GM12874 (cell line): ENCODE measurements around the gene PHLDA2.

Experiments
- TF ChIP-seq, protein P1 (sequence below): IDR thresholded peaks from 2 replicates; pipeline ENCODE4 v1.5.1; 2011; ENCODE audit warnings: low read depth, mild to moderate bottlenecking, control low read depth, low read length, moderate library complexity; ENCODE audit not compliant: insufficient read depth

PHLDA2 gene

DNA sequence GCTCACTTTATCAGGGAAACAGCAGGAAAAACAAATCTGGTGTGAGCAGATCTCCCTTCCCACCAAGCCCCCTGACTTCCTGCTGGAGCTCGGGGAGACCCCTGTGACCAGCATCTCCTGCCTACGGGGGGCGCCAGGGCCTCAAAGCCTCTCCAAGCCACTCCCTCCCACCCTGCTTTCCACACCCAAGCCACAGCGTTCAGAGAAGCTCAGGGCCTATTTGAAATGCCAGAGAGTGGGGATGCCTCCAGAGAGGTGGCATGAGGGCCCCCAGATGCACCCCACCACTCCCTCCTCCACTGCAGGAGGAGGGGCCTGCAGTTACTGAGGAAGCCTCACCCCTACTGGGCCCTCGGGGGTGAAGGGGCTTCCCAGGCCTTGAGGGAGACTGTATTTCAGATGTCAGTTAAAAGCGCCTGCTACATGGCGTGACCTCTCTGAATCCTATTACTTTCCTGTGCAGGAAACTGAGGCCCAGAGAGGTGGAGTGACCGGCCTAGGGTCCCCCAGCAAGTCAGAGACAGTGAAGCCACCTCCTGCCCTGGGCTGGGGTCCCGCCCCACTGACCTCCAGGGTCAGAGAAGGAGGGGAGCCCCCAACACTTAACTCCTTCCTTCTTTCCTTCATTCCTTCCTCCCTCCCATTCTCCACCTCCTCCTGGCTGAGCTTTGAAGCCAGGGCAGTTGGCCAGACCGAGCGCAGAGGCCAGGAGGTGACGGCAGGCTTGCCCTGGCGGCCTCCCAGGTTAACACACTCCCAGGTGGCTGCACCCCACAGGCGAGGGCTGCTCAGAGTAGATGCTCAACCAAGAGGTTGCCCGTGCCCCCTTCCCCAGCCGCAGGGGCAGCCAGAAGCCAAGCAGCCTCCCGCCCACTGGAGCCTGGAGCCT lies 37.6 kb downstream of the PHLDA2 start:
- TF ChIP-seq, protein P1, sequence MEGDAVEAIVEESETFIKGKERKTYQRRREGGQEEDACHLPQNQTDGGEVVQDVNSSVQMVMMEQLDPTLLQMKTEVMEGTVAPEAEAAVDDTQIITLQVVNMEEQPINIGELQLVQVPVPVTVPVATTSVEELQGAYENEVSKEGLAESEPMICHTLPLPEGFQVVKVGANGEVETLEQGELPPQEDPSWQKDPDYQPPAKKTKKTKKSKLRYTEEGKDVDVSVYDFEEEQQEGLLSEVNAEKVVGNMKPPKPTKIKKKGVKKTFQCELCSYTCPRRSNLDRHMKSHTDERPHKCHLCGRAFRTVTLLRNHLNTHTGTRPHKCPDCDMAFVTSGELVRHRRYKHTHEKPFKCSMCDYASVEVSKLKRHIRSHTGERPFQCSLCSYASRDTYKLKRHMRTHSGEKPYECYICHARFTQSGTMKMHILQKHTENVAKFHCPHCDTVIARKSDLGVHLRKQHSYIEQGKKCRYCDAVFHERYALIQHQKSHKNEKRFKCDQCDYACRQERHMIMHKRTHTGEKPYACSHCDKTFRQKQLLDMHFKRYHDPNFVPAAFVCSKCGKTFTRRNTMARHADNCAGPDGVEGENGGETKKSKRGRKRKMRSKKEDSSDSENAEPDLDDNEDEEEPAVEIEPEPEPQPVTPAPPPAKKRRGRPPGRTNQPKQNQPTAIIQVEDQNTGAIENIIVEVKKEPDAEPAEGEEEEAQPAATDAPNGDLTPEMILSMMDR: no peak

DNA sequence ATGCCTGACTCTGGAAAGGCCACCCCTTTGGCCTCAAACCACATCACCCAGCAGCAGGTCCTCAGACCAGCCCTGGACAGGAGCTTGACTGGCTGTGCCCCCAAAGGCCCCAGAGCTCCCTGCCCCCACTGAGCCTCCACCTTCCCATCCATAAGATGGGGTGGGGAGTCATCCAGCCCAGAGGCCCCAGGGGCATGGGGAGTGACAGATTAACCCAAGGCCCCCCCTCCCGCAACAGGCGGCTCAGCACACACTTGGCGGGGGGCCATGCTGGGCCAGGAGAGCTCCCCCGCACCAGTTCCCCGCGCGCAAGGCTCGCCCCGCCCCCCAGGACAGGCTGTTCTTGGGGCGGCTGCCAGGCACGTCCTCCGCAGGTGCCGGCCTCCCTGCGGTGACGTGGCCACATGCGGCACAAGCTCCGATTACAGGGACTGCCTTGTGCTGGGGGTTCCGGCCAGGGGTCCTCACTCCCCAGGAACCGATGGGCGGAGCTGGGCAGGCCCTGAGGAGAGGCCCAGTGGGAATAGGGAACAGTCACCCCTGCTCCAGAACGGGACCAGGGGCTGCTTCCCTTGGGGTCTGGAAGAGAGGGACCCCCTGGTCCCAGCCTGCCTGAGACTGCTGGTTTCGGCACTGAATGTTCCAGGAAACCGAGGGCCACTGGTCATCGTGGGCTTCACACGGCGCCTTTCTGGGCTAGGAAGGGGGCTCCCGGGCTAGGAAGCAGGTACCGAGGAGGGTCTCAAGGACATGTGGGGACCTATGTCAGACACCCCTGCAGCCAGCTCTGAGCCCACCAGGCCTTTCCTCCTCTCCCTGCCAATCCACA lies 38.5 kb downstream of the PHLDA2 start:
- TF ChIP-seq, protein P1: no peak

DNA sequence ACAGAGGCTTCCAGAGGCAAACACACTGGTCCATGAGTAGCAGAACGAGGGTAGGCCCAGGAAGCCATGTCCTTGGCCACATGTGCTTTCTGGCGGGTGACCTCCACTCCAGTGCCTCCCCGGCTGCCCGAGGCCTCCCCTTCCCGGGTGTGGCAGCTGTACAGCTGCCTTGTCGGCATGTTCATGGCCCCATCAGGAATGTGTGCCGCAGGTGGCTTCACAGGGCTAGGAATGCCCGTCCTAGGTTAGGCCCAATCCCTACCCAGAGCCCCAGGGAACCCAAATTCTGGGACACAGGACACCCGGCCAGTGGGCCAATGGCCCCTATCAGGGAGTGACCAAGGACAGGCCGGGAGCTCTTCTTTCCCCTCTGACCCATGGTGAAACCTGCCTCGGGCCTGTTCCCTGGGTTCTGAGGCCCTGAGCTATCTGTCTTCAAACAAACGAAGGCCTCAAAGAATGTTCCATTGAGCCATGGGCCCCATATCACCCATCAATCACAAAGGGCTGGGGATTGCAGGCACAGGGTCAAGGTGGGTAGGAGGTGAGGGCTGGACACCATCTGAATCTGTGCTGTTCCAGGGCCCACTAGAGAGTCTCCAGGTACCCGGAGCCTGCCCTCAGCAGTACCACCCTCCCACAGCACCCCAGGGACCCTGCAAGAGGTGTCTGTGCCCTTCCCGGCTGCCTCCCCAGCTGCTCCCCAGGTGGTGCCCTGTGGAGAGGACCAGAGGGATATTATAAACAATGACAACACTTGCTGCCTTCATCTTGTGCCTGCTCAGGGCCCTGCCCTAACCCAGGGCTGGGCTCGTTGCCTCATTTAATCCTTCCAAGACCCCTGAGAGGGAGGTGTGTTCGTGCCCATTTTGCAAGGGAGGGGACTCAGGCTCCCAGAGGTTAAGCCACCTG lies 39.6 kb downstream of the PHLDA2 start:
- TF ChIP-seq, protein P1: no peak

DNA sequence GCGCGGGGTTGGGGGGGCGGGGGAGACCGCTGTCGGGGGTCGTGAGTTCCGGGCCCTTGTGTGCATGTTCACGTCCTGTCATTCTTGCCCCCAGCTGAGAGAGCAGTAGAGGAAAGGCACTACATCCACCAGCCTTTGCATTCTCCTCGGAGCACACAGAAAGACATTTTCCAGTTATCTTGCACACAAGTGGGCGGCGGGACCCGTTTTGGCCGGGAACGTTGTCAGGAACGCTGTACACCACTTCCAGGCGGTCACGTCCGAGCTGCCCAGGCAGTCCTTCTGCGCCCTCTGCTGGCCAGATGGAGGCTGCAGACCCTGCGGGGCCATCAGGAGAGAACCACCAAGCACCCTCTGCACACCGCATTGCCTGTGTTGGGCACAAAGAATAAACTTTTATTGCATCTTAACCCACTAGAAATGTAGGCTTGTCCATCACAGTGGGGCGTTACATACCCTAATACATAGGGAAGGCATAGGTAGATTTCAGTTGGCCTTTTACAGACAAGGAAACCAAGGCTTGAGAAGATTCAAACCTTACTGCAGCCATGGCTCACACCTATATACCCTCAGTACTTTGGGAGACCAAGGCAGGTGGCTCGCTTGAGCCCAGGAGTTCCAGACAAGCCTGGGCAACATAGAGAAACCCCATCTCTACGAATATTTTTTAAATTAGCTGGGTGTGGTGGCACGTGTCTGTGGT lies 40.8 kb downstream of the PHLDA2 start:
- TF ChIP-seq, protein P1: peak; percentile 99

DNA sequence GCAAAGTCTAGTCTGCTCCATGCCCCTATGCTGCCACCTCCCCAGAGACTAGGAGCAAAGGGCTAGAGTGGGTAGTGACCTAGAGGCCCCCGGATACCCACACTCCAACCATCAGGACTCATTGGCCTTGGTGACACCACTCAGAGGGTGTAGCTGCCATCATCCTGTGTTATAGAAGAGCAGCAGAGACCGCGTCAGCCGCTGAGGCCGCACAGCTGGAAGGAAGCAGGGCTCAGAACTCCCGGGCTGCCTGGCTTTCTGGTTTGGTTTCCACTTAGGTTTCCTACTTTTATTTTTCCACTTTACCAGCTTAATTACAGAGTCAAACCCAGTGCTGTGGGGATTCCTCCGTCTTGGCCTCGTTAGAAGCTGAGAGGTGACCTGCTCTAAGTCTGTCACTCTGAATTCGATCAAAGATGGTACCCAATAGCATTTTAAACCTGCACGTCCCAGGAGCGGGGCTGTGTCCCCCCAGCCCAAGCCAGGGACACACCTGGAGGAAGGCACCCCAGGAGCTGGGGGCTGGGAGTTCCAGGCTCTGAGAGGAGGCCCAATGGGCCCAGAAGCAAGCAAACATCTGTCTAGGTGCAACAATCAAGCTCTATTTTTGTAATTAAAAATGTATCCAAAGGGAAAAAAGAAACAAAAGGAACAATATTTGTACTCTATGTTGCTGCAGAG lies 41.6 kb downstream of the PHLDA2 start:
- TF ChIP-seq, protein P1: no peak

DNA sequence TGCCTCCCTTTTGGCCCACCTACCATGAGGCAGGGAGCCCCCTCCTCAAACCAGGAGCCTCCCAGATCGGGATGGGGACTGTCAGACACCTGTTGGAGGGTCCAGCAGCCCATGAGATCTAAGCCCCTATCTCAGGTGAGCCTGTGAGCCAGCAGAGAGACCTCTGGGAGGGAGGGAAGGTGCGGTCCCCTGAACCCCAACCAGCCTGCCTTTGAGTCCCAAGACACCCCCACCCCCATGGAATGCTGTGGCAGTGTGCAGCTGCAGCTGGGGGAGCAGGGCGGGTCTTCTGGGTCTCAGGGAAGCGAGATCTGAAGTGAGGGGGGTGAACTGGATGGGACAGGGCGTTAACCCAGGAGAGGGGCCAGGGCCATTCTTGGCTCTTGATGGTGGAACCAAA lies 42.3 kb downstream of the PHLDA2 start:
- TF ChIP-seq, protein P1: no peak
